ENCODE measurements around the gene TP73. TPM values are rescaled to one million over a fixed set of nuclear protein-coding genes. Genes with fewer than 3 reads are reported as not detected.

Gene TP73
- total RNA-seq, 1 experiment from 2014 or later, result 10.0 TPM

GRCh38 chr1:3649342-3650247, 2.7 kb upstream of the TP73 start, which contains the start of gene WRAP73:
TSS of gene WRAP73 (minus strand) at chr1:3650103. CDS start at chr1:3649999, 104 bp downstream.
- Histone ChIP-seq H3K4me3 (ENCODE audit: low read depth, low read length, poor library complexity, severe bottlenecking) (peak within 1 kb of the TSS; percentile 99), H3K27me3 (replicated peaks; ENCODE audit: insufficient read depth, low read depth, low read length, poor library complexity) (peaks cover 10% of the 10 kb centered on the region), H3K27ac (ENCODE audit: low read depth, low read length, poor library complexity, severe bottlenecking) (peak within 1 kb of the TSS; percentile 82), H3K36me3 (ENCODE audit: insufficient read depth, low read length, poor library complexity, severe bottlenecking) (peaks cover 30% of the 10 kb centered on the region), H3K9me3 (ENCODE audit: low read depth, low read length, poor library complexity, severe bottlenecking) (no peaks in the 10 kb centered on the region), H3K4me1 (ENCODE audit: insufficient read depth, low read length, poor library complexity, severe bottlenecking) (peaks cover 6% of the 10 kb centered on the region)
- ChIA-PET POLR2A (ENCODE audit: low non-redundant PET) (no interaction called here), CTCF (no interaction called here)
- DNase-seq (ENCODE audit: low spot score), result peak; percentile 96
- intact Hi-C loops (cut with micrococcal nuclease; ENCODE audit: unreplicated experiment), result no loop called here
- TF ChIP-seq, protein P1, sequence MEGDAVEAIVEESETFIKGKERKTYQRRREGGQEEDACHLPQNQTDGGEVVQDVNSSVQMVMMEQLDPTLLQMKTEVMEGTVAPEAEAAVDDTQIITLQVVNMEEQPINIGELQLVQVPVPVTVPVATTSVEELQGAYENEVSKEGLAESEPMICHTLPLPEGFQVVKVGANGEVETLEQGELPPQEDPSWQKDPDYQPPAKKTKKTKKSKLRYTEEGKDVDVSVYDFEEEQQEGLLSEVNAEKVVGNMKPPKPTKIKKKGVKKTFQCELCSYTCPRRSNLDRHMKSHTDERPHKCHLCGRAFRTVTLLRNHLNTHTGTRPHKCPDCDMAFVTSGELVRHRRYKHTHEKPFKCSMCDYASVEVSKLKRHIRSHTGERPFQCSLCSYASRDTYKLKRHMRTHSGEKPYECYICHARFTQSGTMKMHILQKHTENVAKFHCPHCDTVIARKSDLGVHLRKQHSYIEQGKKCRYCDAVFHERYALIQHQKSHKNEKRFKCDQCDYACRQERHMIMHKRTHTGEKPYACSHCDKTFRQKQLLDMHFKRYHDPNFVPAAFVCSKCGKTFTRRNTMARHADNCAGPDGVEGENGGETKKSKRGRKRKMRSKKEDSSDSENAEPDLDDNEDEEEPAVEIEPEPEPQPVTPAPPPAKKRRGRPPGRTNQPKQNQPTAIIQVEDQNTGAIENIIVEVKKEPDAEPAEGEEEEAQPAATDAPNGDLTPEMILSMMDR (conservative IDR thresholded peaks at IDR 0.05; ENCODE audit: low read depth, low read length), result peak; percentile 48; the same call in 1 of the 2 replicates
- no peak for TF ChIP-seq EZH2 (IDR thresholded peaks at IDR 0.05; ENCODE audit: borderline replicate concordance, low read depth, low read length, poor library complexity, severe bottlenecking)
- no TSS peak for BruUV-seq (replicated peaks)

GRCh38 chr1:3650248-3651025, 1.9 kb upstream of the TP73 start:
- peaks cover 10% of the 10 kb centered on the region for H3K27me3 ChIP-seq (replicated peaks; ENCODE audit: insufficient read depth, low read depth, low read length, poor library complexity)
- no TSS peak for BruUV-seq (replicated peaks)
- H3K9me3 ChIP-seq (ENCODE audit: low read depth, low read length, poor library complexity, severe bottlenecking), result no peaks in the 10 kb centered on the region
- ChIA-PET CTCF (no interaction called here), POLR2A (ENCODE audit: low non-redundant PET) (no interaction called here)
- H3K27ac ChIP-seq (ENCODE audit: low read depth, low read length, poor library complexity, severe bottlenecking), result no peak overlapping the region
- H3K4me1 ChIP-seq (ENCODE audit: insufficient read depth, low read length, poor library complexity, severe bottlenecking), result peaks cover 6% of the 10 kb centered on the region
- TF ChIP-seq EZH2 (IDR thresholded peaks at IDR 0.05; ENCODE audit: borderline replicate concordance, low read depth, low read length, poor library complexity, severe bottlenecking), result no peak
- TF ChIP-seq, protein P1 (conservative IDR thresholded peaks at IDR 0.05; ENCODE audit: low read depth, low read length), result no peak
- no peak for DNase-seq (ENCODE audit: low spot score)
- intact Hi-C loops (cut with micrococcal nuclease; ENCODE audit: unreplicated experiment), result no loop called here
- H3K36me3 ChIP-seq (ENCODE audit: insufficient read depth, low read length, poor library complexity, severe bottlenecking), result peaks cover 23% of the 10 kb centered on the region
- H3K4me3 ChIP-seq (ENCODE audit: low read depth, low read length, poor library complexity, severe bottlenecking), result peak overlapping the region; percentile 99

- BruUV-seq (replicated peaks), result no TSS peak
Measured at GRCh38 chr1:3651026-3651929, 1.0 kb upstream of the TP73 start.

More at GRCh38 chr1:3651026-3651929, 1.0 kb upstream of the TP73 start:
- Histone ChIP-seq H3K4me1 (ENCODE audit: insufficient read depth, low read length, poor library complexity, severe bottlenecking) (peaks cover 9% of the 10 kb centered on the region), H3K4me3 (ENCODE audit: low read depth, low read length, poor library complexity, severe bottlenecking) (peak overlapping the region; percentile 70), H3K27ac (ENCODE audit: low read depth, low read length, poor library complexity, severe bottlenecking) (peak overlapping the region; percentile 77), H3K9me3 (ENCODE audit: low read depth, low read length, poor library complexity, severe bottlenecking) (no peaks in the 10 kb centered on the region), H3K36me3 (ENCODE audit: insufficient read depth, low read length, poor library complexity, severe bottlenecking) (peaks cover 18% of the 10 kb centered on the region), H3K27me3 (replicated peaks; ENCODE audit: insufficient read depth, low read depth, low read length, poor library complexity) (peaks cover 10% of the 10 kb centered on the region)
- POLR2A ChIA-PET (ENCODE audit: low non-redundant PET), result no interaction called here
- intact Hi-C loops (cut with micrococcal nuclease; ENCODE audit: unreplicated experiment), result no loop called here
- CTCF ChIA-PET, result no interaction called here
- DNase-seq (ENCODE audit: low spot score), result no peak
- TF ChIP-seq EZH2 (IDR thresholded peaks at IDR 0.05; ENCODE audit: borderline replicate concordance, low read depth, low read length, poor library complexity, severe bottlenecking), result no peak
- TF ChIP-seq, protein P1 (conservative IDR thresholded peaks at IDR 0.05; ENCODE audit: low read depth, low read length), result no peak

All from A673 (cell line).